GM12892 (cell line): ENCODE measurements around the gene HSFX3.
"Not testable (repeated sequence)": the region's sequence is repeated elsewhere in the genome, so short reads cannot be mapped to it uniquely, and the experiment has no call there.

Source experiments
- POLR2A ChIP-seq: IDR thresholded peaks from 2 replicates; pipeline ENCODE4 v1.6.1; 2011; ENCODE audit warnings: low read depth, low read length, control low read depth
- POLR2AphosphoS5 ChIP-seq: IDR thresholded peaks from 2 replicates; pipeline ENCODE4 v1.6.1; 2011; ENCODE audit warnings: low read depth, low read length, control low read depth

- TF ChIP-seq POLR2A, POLR2AphosphoS5: not testable (repeated sequence)
Observed at GRCh38 chrX:149502923-149503322, 46.8 kb downstream of the HSFX3 start.
